IgD-negative memory B cell (primary cell): ENCODE measurements around the gene PARD3. TPM values are rescaled to one million over a fixed set of nuclear protein-coding genes. Genes with fewer than 3 reads are reported as not detected.
"Not testable (repeated sequence)": the region's sequence is repeated elsewhere in the genome, so short reads cannot be mapped to it uniquely, and the experiment has no call there.

Source experiments
- H3K27ac Mint-ChIP-seq, 3 donors: one replicate each; pipeline ENCODE4 v1.8.0; 2020 to 2022; ENCODE audit warnings: mild to moderate bottlenecking in 3 of 3, mixed read lengths in 3 of 3, moderate library complexity in 1 of 3
- H3K27me3 Mint-ChIP-seq: one replicate; pipeline ENCODE4 v1.8.0; 2021; ENCODE audit warnings: mixed read lengths
- H3K36me3 Mint-ChIP-seq: one replicate; pipeline ENCODE4 v1.8.0; 2020; ENCODE audit warnings: mild to moderate bottlenecking, mixed read lengths
- H3K4me1 Mint-ChIP-seq, 3 donors: one replicate each; pipeline ENCODE4 v1.8.0; 2020 to 2022; ENCODE audit warnings: mixed read lengths in 3 of 3, mild to moderate bottlenecking in 1 of 3
- H3K4me3 Mint-ChIP-seq, 4 donors: one replicate each; pipeline ENCODE4 v1.8.0; 2020 to 2022; ENCODE audit warnings: mild to moderate bottlenecking in 4 of 4, mixed read lengths in 4 of 4, moderate library complexity in 3 of 4
- H3K9me3 Mint-ChIP-seq, 3 donors: one replicate each; pipeline ENCODE4 v1.8.0; 2020 to 2021; ENCODE audit warnings: mixed read lengths in 3 of 3, mild to moderate bottlenecking in 1 of 3
- polyA plus RNA-seq: library from polyadenylated mRNA; unstranded; fragments of 300-500 nt; fragmentation: Illumina TruSeq; gene quantifications from one replicate; pipeline ENCODE4 v1.2.3, GENCODE V29; 2021

The PARD3 gene
- polyA plus RNA-seq, 1 donor from 2014 or later, result not detected

DNA sequence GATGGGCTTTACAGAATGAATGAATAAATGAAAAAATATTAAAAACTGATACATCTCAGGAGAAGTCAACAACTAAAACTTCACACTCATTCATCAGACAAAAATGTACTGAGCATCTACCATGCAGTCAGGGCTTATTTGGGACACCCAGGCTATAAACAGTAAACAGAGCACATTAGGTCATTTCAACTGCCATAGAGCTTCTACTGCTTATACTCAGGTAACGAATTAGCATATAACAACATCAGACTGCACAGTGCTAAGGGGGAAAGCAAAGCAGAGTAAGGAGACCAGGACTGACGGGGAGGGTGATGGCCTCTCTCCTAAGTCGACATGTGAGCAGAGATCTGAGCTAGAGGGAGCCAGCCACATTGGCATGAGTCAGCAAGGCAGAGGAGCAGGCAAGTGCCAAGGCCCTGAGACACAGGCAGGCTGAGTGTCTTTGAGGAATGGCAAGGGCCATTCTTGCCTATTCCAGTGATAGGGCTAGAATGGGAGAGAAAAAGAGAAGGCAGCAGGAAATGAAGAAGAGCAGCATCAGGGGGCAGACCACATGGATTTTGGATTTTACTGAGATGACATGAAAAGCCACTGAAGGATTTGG, 528.9 kb downstream of the PARD3 start:
- Mint-ChIP-seq H3K27me3 (no peaks in the 10 kb centered on the region), H3K36me3 (no peaks in the 10 kb centered on the region), H3K9me3 (peaks cover 0 to 6% (median 0%) of the 10 kb centered on the region in 3 donors), H3K27ac (no peak overlapping the region), H3K4me3 (peak overlapping the region in 1 of 4 donors; percentile 38), H3K4me1 (no peaks in the 10 kb centered on the region)

- no peak overlapping the region for H3K27ac Mint-ChIP-seq
- no peak overlapping the region for H3K4me3 Mint-ChIP-seq
- H3K36me3 Mint-ChIP-seq, result no peaks in the 10 kb centered on the region
- no peaks in the 10 kb centered on the region for H3K4me1 Mint-ChIP-seq
- H3K9me3 Mint-ChIP-seq, result peaks cover 0 to 6% (median 4%) of the 10 kb centered on the region in 3 donors
- no peaks in the 10 kb centered on the region for H3K27me3 Mint-ChIP-seq
Observed at GRCh38 chr10:34281661-34282582, 533.2 kb downstream of the PARD3 start.

DNA sequence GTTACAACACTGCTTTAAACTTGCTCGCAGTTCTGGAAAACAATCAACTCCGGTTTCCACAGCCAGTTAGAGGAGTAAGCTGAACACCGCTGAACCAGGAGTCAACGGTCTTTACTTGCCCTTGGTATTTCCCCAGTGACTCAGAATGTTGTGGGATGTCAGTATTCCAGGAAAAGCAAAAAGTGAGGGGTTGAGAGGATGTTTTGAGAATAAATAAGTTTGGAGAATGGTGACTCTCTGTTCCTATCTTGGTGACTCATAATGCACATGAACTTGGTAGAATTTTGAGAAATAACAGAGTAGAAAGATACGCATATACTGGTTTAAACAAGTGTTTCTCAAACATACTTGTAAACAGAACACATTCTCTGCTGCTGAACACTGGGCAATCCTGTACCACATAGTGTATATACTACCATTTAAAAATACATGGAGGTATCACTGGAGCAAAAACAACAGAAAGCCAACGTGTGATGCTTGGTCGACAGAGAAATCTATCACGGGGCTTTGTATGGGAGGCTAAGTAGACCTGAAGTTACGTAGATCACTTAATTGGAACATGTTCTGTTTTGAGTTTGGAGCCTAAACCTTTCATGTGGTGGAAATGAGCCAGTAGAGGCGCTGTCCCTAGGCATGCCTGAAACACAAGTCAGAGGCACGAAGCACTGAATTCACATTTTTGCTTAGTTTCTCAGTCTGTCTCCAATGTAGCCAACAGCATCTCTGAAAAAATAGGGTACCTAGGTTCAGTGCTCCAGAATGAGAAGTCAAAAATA, 534.3 kb downstream of the PARD3 start:
- H3K36me3 Mint-ChIP-seq, result no peaks in the 10 kb centered on the region
- no peaks in the 10 kb centered on the region for H3K4me1 Mint-ChIP-seq
- H3K27ac Mint-ChIP-seq, result no peak overlapping the region
- H3K9me3 Mint-ChIP-seq, result peaks cover 1 to 4% (median 3%) of the 10 kb centered on the region in 3 donors
- H3K4me3 Mint-ChIP-seq, result no peak overlapping the region
- no peaks in the 10 kb centered on the region for H3K27me3 Mint-ChIP-seq

GRCh38 chr10:34275626-34276130, 539.4 kb downstream of the PARD3 start:
- peaks cover 0 to 6% (median 4%) of the 10 kb centered on the region in 3 donors for H3K9me3 Mint-ChIP-seq
- H3K4me3 Mint-ChIP-seq, result no peak overlapping the region
- no peaks in the 10 kb centered on the region for H3K36me3 Mint-ChIP-seq
- no peaks in the 10 kb centered on the region for H3K4me1 Mint-ChIP-seq
- no peaks in the 10 kb centered on the region for H3K27me3 Mint-ChIP-seq
- H3K27ac Mint-ChIP-seq, result no peak overlapping the region

- H3K4me1 Mint-ChIP-seq, result no peaks in the 10 kb centered on the region
- H3K27ac Mint-ChIP-seq, result no peak overlapping the region
- H3K4me3 Mint-ChIP-seq, result no peak overlapping the region
- H3K36me3 Mint-ChIP-seq, result no peaks in the 10 kb centered on the region
- H3K9me3 Mint-ChIP-seq, result peaks cover 2 to 6% (median 4%) of the 10 kb centered on the region in 3 donors
- no peaks in the 10 kb centered on the region for H3K27me3 Mint-ChIP-seq
Observed at GRCh38 chr10:34274906-34275305, 540.2 kb downstream of the PARD3 start.

GRCh38 chr10:34273340-34273739, 541.8 kb downstream of the PARD3 start:
- Mint-ChIP-seq H3K36me3 (no peaks in the 10 kb centered on the region), H3K9me3 (peaks cover 2 to 4% (median 2%) of the 10 kb centered on the region in 3 donors), H3K27me3 (no peaks in the 10 kb centered on the region), H3K27ac (no peak overlapping the region), H3K4me1 (no peaks in the 10 kb centered on the region), H3K4me3 (no peak overlapping the region)

DNA sequence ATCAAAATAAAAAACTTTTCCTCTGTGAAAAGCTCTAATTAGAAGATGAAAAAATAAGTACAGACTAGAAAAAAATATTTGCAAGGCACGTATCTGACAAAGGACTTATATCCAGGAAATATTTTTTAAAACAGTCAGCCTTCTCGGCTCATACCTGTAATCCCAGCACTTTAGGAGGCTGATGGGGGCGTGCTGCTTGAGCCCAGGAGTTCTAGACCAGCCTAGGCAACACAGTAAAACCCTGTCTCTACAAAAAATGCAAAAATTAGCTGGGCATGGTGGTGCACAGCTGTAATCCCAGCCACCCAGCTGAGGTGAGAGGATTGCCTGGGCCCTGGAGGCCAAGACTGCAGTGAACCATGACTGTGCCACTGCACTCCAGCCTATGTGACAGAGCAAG, 542.8 kb downstream of the PARD3 start:
- H3K4me1 Mint-ChIP-seq, result no peaks in the 10 kb centered on the region
- H3K9me3 Mint-ChIP-seq, result peaks cover 4 to 8% (median 4%) of the 10 kb centered on the region in 3 donors
- no peaks in the 10 kb centered on the region for H3K27me3 Mint-ChIP-seq
- H3K4me3 Mint-ChIP-seq, result no peak overlapping the region
- no peak overlapping the region for H3K27ac Mint-ChIP-seq
- H3K36me3 Mint-ChIP-seq, result no peaks in the 10 kb centered on the region

GRCh38 chr10:34268410-34268809, 546.7 kb downstream of the PARD3 start:
- H3K9me3 Mint-ChIP-seq, H3K4me1 Mint-ChIP-seq, H3K27me3 Mint-ChIP-seq, H3K4me3 Mint-ChIP-seq, H3K27ac Mint-ChIP-seq, H3K36me3 Mint-ChIP-seq: not testable (repeated sequence)

- Mint-ChIP-seq H3K27me3 (no peaks in the 10 kb centered on the region), H3K27ac (no peak overlapping the region), H3K4me3 (no peak overlapping the region), H3K9me3 (peaks cover 4% of the 10 kb centered on the region in 3 donors), H3K4me1 (no peaks in the 10 kb centered on the region), H3K36me3 (no peaks in the 10 kb centered on the region)
Observed at GRCh38 chr10:34262985-34263384, 552.1 kb downstream of the PARD3 start.

DNA sequence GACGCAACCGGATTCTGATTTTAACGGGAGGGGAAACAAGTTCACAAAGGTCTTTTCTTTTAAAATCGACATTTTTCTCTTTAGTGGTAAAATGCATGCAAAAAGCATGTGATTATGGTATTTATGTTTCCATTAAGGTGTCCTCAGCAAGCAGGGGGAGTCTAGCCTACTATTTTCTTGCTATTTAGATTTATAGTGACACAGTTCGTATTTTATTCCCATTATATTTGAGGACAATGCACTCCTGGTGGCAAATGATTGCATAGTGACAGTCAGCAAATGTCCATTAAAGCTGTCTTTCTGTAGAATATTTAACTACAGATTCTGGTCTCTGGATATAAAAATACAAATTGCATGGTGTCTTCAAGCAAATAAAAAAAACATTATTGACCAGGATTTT, 554.2 kb downstream of the PARD3 start:
- peaks cover 0 to 5% (median 2%) of the 10 kb centered on the region in 3 donors for H3K9me3 Mint-ChIP-seq
- H3K4me3 Mint-ChIP-seq, result no peak overlapping the region
- no peaks in the 10 kb centered on the region for H3K4me1 Mint-ChIP-seq
- H3K36me3 Mint-ChIP-seq, result no peaks in the 10 kb centered on the region
- no peaks in the 10 kb centered on the region for H3K27me3 Mint-ChIP-seq
- H3K27ac Mint-ChIP-seq, result no peak overlapping the region

GRCh38 chr10:34256216-34256615, 558.9 kb downstream of the PARD3 start:
- no peak overlapping the region for H3K27ac Mint-ChIP-seq
- H3K9me3 Mint-ChIP-seq, result peaks cover 0 to 5% (median 2%) of the 10 kb centered on the region in 3 donors
- no peak overlapping the region for H3K4me3 Mint-ChIP-seq
- H3K27me3 Mint-ChIP-seq, result no peaks in the 10 kb centered on the region
- H3K36me3 Mint-ChIP-seq, result no peaks in the 10 kb centered on the region
- peaks cover 0 to 1% (median 0%) of the 10 kb centered on the region in 3 donors for H3K4me1 Mint-ChIP-seq

GRCh38 chr10:34255035-34255434, 560.1 kb downstream of the PARD3 start:
- Mint-ChIP-seq H3K4me3 (no peak overlapping the region), H3K27me3 (no peaks in the 10 kb centered on the region), H3K27ac (no peak overlapping the region), H3K36me3 (no peaks in the 10 kb centered on the region), H3K9me3 (peaks cover 0 to 5% (median 2%) of the 10 kb centered on the region in 3 donors), H3K4me1 (peaks cover 0 to 1% (median 0%) of the 10 kb centered on the region in 3 donors)

DNA sequence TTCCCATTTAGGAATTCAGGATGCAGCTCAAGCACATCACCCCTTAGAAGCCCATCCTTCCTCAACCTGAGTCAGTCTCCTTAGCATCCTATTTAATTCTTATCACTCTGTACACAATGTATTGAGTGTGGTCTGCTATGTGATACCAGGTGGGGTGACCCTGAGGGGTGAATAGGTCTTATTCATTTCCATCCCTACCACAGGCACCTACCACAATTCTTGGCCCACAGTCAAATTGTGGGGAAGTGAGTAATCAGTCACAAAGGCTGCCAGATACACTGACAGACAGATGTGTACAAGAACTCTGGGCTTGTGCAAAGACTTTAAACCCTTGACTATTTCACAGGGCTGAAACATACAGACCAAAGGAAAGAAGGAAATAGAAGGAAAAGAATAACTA, 560.5 kb downstream of the PARD3 start:
- Mint-ChIP-seq H3K27me3 (no peaks in the 10 kb centered on the region), H3K4me1 (peaks cover 0 to 1% (median 0%) of the 10 kb centered on the region in 3 donors), H3K4me3 (no peak overlapping the region), H3K36me3 (no peaks in the 10 kb centered on the region), H3K27ac (no peak overlapping the region), H3K9me3 (peaks cover 0 to 5% (median 2%) of the 10 kb centered on the region in 3 donors)

- Mint-ChIP-seq H3K36me3 (no peaks in the 10 kb centered on the region), H3K27me3 (no peaks in the 10 kb centered on the region), H3K9me3 (peaks cover 0 to 2% (median 0%) of the 10 kb centered on the region in 3 donors), H3K27ac (no peak overlapping the region), H3K4me3 (no peak overlapping the region), H3K4me1 (peaks cover 0 to 1% (median 0%) of the 10 kb centered on the region in 3 donors)
Observed at GRCh38 chr10:34252111-34252510, 563.0 kb downstream of the PARD3 start.

- no peak overlapping the region for H3K4me3 Mint-ChIP-seq
- no peaks in the 10 kb centered on the region for H3K27me3 Mint-ChIP-seq
- H3K9me3 Mint-ChIP-seq, result no peaks in the 10 kb centered on the region
- H3K4me1 Mint-ChIP-seq, result peaks cover 0 to 1% (median 0%) of the 10 kb centered on the region in 3 donors
- no peaks in the 10 kb centered on the region for H3K36me3 Mint-ChIP-seq
- H3K27ac Mint-ChIP-seq, result peak overlapping the region in 1 of 3 donors; percentile 35
Observed at GRCh38 chr10:34251177-34251576, 563.9 kb downstream of the PARD3 start.
